Activated CD4-positive, alpha-beta memory T cell treated with anti-CD3 and anti-CD28 coated beads, Interleukin-2, amount 10 ng/mL, durations not matched to agents 7 days and 5 days (primary cell): ENCODE measurements around the gene SIRPB1. TPM values are rescaled to one million over a fixed set of nuclear protein-coding genes. Genes with fewer than 3 reads are reported as not detected.
A peak's percentile ranks its signal among the peaks of the same experiment; 100 is the strongest.
"Not testable (repeated sequence)": the region's sequence is repeated elsewhere in the genome, so short reads cannot be mapped to it uniquely, and the experiment has no call there.

Experiments
- CTCF ChIA-PET: fragments of 350-600 bp; sonication (Branson Sonifier 250); formaldehyde crosslinking; loops from one replicate; lab custom pipeline; 2021; ENCODE audit warnings: antibody characterized with exemption, inconsistent platforms; lab: Charles Lee
- POLR2A ChIA-PET: fragments of 350-600 bp; sonication (Branson Sonifier 250); formaldehyde crosslinking; loops from one replicate; lab custom pipeline; 2021; ENCODE audit warnings: antibody characterized with exemption; lab: Charles Lee
- DNase-seq: peaks from one replicate; pipeline ENCODE4 v3.0.0-alpha.2; 2020
- H3K27ac Mint-ChIP-seq: one replicate; pipeline ENCODE4 v1.8.0; 2021; ENCODE audit warnings: mild to moderate bottlenecking, mixed read lengths
- H3K27me3 Mint-ChIP-seq: one replicate; pipeline ENCODE4 v1.8.0; 2021; ENCODE audit warnings: mixed read lengths
- H3K36me3 Mint-ChIP-seq: one replicate; pipeline ENCODE4 v1.8.0; 2021; ENCODE audit warnings: low read depth, mixed read lengths
- H3K4me1 Mint-ChIP-seq: one replicate; pipeline ENCODE4 v1.8.0; 2021; ENCODE audit warnings: mixed read lengths
- H3K4me3 Mint-ChIP-seq: one replicate; pipeline ENCODE4 v1.8.0; 2021; ENCODE audit warnings: mild to moderate bottlenecking, mixed read lengths
- H3K9me3 Mint-ChIP-seq: one replicate; pipeline ENCODE4 v1.8.0; 2021; ENCODE audit warnings: mixed read lengths
- total RNA-seq, 2 experiments: library from RNA; stranded (reverse); gene quantifications; one replicate each; pipeline ENCODE4 v1.2.3, GENCODE V29; 2021

The SIRPB1 gene
- total RNA-seq, 2 experiments from 2014 or later, result 5.1 to 7.1 TPM

- Mint-ChIP-seq H3K4me1 (peaks cover 86% of the 10 kb centered on the region), H3K27me3 (no peaks in the 10 kb centered on the region), H3K27ac (peak overlapping the region; percentile 83), H3K9me3 (peaks cover 18% of the 10 kb centered on the region), H3K36me3 (peaks cover 59% of the 10 kb centered on the region), H3K4me3 (peak overlapping the region; percentile 80)
- POLR2A ChIA-PET, result interaction anchor here (1.0 to 3.7 kb wide), 3 partner anchors 10 to 79 kb away, joined by 3 to 16 read pairs (median 4); no protein-coding TSS in a partner anchor
- CTCF ChIA-PET, result no interaction called here
- no peak for DNase-seq
Observed at GRCh38 chr20:1654996-1655395, 35.2 kb upstream of the SIRPB1 start.

- CTCF ChIA-PET, result no interaction called here
- peaks cover 18% of the 10 kb centered on the region for H3K9me3 Mint-ChIP-seq
- H3K36me3 Mint-ChIP-seq, result peaks cover 57% of the 10 kb centered on the region
- H3K4me1 Mint-ChIP-seq, result peaks cover 78% of the 10 kb centered on the region
- DNase-seq, result peak; percentile 42
- no peaks in the 10 kb centered on the region for H3K27me3 Mint-ChIP-seq
- POLR2A ChIA-PET, result interaction anchor here (1.7 kb wide), 1 partner anchor 21 kb away, joined by 4 read pairs; no protein-coding TSS in a partner anchor
- peak overlapping the region; percentile 67 for H3K27ac Mint-ChIP-seq
- peak overlapping the region; percentile 25 for H3K4me3 Mint-ChIP-seq
Observed at GRCh38 chr20:1652960-1653359, 33.2 kb upstream of the SIRPB1 start.

- H3K27ac Mint-ChIP-seq, result peak overlapping the region; percentile 73
- CTCF ChIA-PET, result interaction anchor here (1.9 kb wide), 1 partner anchor 125 kb away, joined by 5 read pairs; no protein-coding TSS in a partner anchor
- H3K36me3 Mint-ChIP-seq, result peaks cover 57% of the 10 kb centered on the region
- POLR2A ChIA-PET, result interaction anchor here (1.7 kb wide), 1 partner anchor 20 kb away, joined by 4 read pairs; no protein-coding TSS in a partner anchor
- peaks cover 82% of the 10 kb centered on the region for H3K4me1 Mint-ChIP-seq
- H3K9me3 Mint-ChIP-seq, result peaks cover 18% of the 10 kb centered on the region
- H3K27me3 Mint-ChIP-seq, result no peaks in the 10 kb centered on the region
- DNase-seq, result no peak
- peak overlapping the region; percentile 2 for H3K4me3 Mint-ChIP-seq
Observed at GRCh38 chr20:1652104-1652503, 32.3 kb upstream of the SIRPB1 start.

GRCh38 chr20:1651268-1652058 lies 31.7 kb upstream of the SIRPB1 start:
- peak overlapping the region; percentile 41 for H3K4me3 Mint-ChIP-seq
- H3K4me1 Mint-ChIP-seq, result peaks cover 84% of the 10 kb centered on the region
- ChIA-PET CTCF (interaction anchor here (1.2 to 1.9 kb wide), 3 partner anchors 13 to 126 kb away, joined by 3 to 5 read pairs (median 3); no protein-coding TSS in a partner anchor), POLR2A (interaction anchor here (1.0 to 2.0 kb wide), 6 partner anchors 15 to 452 kb away, joined by 3 to 8 read pairs (median 4); no protein-coding TSS in a partner anchor)
- no peaks in the 10 kb centered on the region for H3K27me3 Mint-ChIP-seq
- no peak for DNase-seq
- peaks cover 53% of the 10 kb centered on the region for H3K36me3 Mint-ChIP-seq
- H3K27ac Mint-ChIP-seq, result peak overlapping the region; percentile 73
- H3K9me3 Mint-ChIP-seq, result peaks cover 18% of the 10 kb centered on the region

- no peak for DNase-seq
- Mint-ChIP-seq H3K9me3 (peaks cover 8% of the 10 kb centered on the region), H3K4me3 (no peak overlapping the region), H3K36me3 (peaks cover 26% of the 10 kb centered on the region), H3K27me3 (no peaks in the 10 kb centered on the region), H3K4me1 (peaks cover 61% of the 10 kb centered on the region), H3K27ac (no peak overlapping the region)
- POLR2A ChIA-PET, result interaction anchor here (1.1 to 1.4 kb wide), 2 partner anchors 8 to 17 kb away, joined by 3 to 4 read pairs; no protein-coding TSS in a partner anchor
- CTCF ChIA-PET, result no interaction called here
Observed at GRCh38 chr20:1648101-1648500, 28.3 kb upstream of the SIRPB1 start.

GRCh38 chr20:1646975-1647431 lies 27.2 kb upstream of the SIRPB1 start:
- H3K9me3 Mint-ChIP-seq, result peaks cover 6% of the 10 kb centered on the region
- CTCF ChIA-PET, result no interaction called here
- no peaks in the 10 kb centered on the region for H3K27me3 Mint-ChIP-seq
- DNase-seq, result no peak
- POLR2A ChIA-PET, result no interaction called here
- H3K27ac Mint-ChIP-seq, result peak overlapping the region; percentile 17
- H3K4me3 Mint-ChIP-seq, result no peak overlapping the region
- H3K4me1 Mint-ChIP-seq, result peaks cover 52% of the 10 kb centered on the region
- peaks cover 18% of the 10 kb centered on the region for H3K36me3 Mint-ChIP-seq

GRCh38 chr20:1644101-1644962 lies 24.5 kb upstream of the SIRPB1 start:
- Mint-ChIP-seq H3K27ac (no peak overlapping the region), H3K9me3 (peaks cover 3% of the 10 kb centered on the region), H3K36me3 (no peaks in the 10 kb centered on the region), H3K4me3 (no peak overlapping the region), H3K4me1 (peaks cover 37% of the 10 kb centered on the region), H3K27me3 (no peaks in the 10 kb centered on the region)
- ChIA-PET POLR2A (no interaction called here), CTCF (no interaction called here)
- no peak for DNase-seq

- H3K27me3 Mint-ChIP-seq, H3K4me3 Mint-ChIP-seq, H3K9me3 Mint-ChIP-seq, H3K27ac Mint-ChIP-seq, CTCF ChIA-PET, DNase-seq: not testable (repeated sequence)
- peaks cover 27% of the 10 kb centered on the region for H3K36me3 Mint-ChIP-seq
- peaks cover 11% of the 10 kb centered on the region for H3K4me1 Mint-ChIP-seq
- POLR2A ChIA-PET, result interaction anchor here (1.0 kb wide), 1 partner anchor 21 kb away, joined by 3 read pairs; no protein-coding TSS in a partner anchor
Observed at GRCh38 chr20:1638643-1639042, 18.8 kb upstream of the SIRPB1 start.

- Mint-ChIP-seq H3K27ac (no peak overlapping the region), H3K9me3 (peaks cover 5% of the 10 kb centered on the region), H3K4me3 (no peak overlapping the region), H3K36me3 (peaks cover 34% of the 10 kb centered on the region), H3K4me1 (peaks cover 18% of the 10 kb centered on the region), H3K27me3 (no peaks in the 10 kb centered on the region)
- no peak for DNase-seq
- ChIA-PET CTCF (no interaction called here), POLR2A (interaction anchor here (1.0 kb wide), 1 partner anchor 22 kb away, joined by 3 read pairs; no protein-coding TSS in a partner anchor)
Observed at GRCh38 chr20:1637755-1638154, 17.9 kb upstream of the SIRPB1 start.

GRCh38 chr20:1637226-1637625 lies 17.4 kb upstream of the SIRPB1 start:
- no peak overlapping the region for H3K4me3 Mint-ChIP-seq
- H3K27ac Mint-ChIP-seq, result no peak overlapping the region
- CTCF ChIA-PET, result no interaction called here
- peaks cover 23% of the 10 kb centered on the region for H3K4me1 Mint-ChIP-seq
- H3K27me3 Mint-ChIP-seq, result no peaks in the 10 kb centered on the region
- no peak for DNase-seq
- H3K9me3 Mint-ChIP-seq, result peaks cover 5% of the 10 kb centered on the region
- peaks cover 39% of the 10 kb centered on the region for H3K36me3 Mint-ChIP-seq
- POLR2A ChIA-PET, result no interaction called here

GRCh38 chr20:1636621-1637020 lies 16.8 kb upstream of the SIRPB1 start:
- H3K36me3 Mint-ChIP-seq, result peaks cover 45% of the 10 kb centered on the region
- H3K27me3 Mint-ChIP-seq, result no peaks in the 10 kb centered on the region
- H3K4me1 Mint-ChIP-seq, result peaks cover 29% of the 10 kb centered on the region
- ChIA-PET CTCF (no interaction called here), POLR2A (no interaction called here)
- peaks cover 5% of the 10 kb centered on the region for H3K9me3 Mint-ChIP-seq
- no peak overlapping the region for H3K27ac Mint-ChIP-seq
- DNase-seq, result no peak
- no peak overlapping the region for H3K4me3 Mint-ChIP-seq

GRCh38 chr20:1635291-1635979 lies 15.6 kb upstream of the SIRPB1 start:
- Mint-ChIP-seq H3K27me3 (no peaks in the 10 kb centered on the region), H3K36me3 (peaks cover 56% of the 10 kb centered on the region), H3K27ac (no peak overlapping the region), H3K9me3 (peaks cover 5% of the 10 kb centered on the region), H3K4me1 (peaks cover 32% of the 10 kb centered on the region), H3K4me3 (no peak overlapping the region)
- POLR2A ChIA-PET, result no interaction called here
- CTCF ChIA-PET, result no interaction called here
- DNase-seq, result no peak
